ENCODE measurements around the gene CTNNA2.

DNA sequence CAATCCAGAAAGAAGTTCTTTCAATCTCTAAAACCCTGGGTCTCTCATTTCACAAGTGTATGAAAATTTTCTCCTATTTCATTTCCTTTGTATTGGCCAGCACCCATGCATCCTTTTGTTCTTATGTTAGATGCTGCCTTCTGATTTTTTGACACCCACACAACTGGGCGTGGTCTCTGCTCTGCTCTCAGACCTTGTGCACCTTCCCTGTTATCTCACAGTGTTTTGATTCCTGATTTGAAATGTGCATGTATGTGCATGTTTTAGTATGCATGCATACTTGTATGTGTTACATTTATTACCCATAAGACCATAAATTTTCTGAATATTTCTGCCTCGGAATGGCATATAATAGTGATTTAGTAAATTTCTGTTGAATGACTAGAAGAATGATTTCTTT lies 152.2 kb downstream of the CTNNA2 start:
- TF ChIP-seq, protein P1, sequence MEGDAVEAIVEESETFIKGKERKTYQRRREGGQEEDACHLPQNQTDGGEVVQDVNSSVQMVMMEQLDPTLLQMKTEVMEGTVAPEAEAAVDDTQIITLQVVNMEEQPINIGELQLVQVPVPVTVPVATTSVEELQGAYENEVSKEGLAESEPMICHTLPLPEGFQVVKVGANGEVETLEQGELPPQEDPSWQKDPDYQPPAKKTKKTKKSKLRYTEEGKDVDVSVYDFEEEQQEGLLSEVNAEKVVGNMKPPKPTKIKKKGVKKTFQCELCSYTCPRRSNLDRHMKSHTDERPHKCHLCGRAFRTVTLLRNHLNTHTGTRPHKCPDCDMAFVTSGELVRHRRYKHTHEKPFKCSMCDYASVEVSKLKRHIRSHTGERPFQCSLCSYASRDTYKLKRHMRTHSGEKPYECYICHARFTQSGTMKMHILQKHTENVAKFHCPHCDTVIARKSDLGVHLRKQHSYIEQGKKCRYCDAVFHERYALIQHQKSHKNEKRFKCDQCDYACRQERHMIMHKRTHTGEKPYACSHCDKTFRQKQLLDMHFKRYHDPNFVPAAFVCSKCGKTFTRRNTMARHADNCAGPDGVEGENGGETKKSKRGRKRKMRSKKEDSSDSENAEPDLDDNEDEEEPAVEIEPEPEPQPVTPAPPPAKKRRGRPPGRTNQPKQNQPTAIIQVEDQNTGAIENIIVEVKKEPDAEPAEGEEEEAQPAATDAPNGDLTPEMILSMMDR (IDR thresholded peaks at IDR 0.05), result no peak
- no peak for TF ChIP-seq ZFX (IDR thresholded peaks at IDR 0.05; ENCODE audit: borderline replicate concordance)

Measured in 22Rv1 (cell line).